ENCODE results near the gene PACSIN2. TPM values are rescaled to one million over a fixed set of nuclear protein-coding genes. Genes with fewer than 3 reads are reported as not detected.
"Not testable (repeated sequence)": the region's sequence is repeated elsewhere in the genome, so short reads cannot be mapped to it uniquely, and the experiment has no call there.

PACSIN2 gene
- total and polyA plus RNA-seq, 4 donors: 40.3 to 149 (median 84.0) TPM

- Histone ChIP-seq H3K9ac (ENCODE audit: insufficient read depth in 1 of 2, low read length in 2 of 2) (no peak overlapping the region), H3K9me3 (ENCODE audit: control insufficient read depth in 4 of 4, insufficient read depth in 3 of 4, low read length in 3 of 4) (no peaks in the 10 kb centered on the region), H3K27me3 (ENCODE audit: control insufficient read depth in 3 of 3, insufficient read depth in 3 of 3, low read length in 2 of 3) (no peaks in the 10 kb centered on the region), H3K27ac (ENCODE audit: low read depth in 1 of 2, low read length in 1 of 2) (peak overlapping the region in 1 of 2 donors; percentile 3), H3K36me3 (ENCODE audit: control insufficient read depth in 4 of 4, insufficient read depth in 4 of 4, low read length in 4 of 4) (no peaks in the 10 kb centered on the region), H3K4me1 (ENCODE audit: control insufficient read depth in 5 of 5, insufficient read depth in 5 of 5, low read length in 5 of 5) (peaks cover 7 to 24% (median 15%) of the 10 kb centered on the region in 5 donors), H3K4me3 (no peak overlapping the region)
- WGBS, 2 donors: 64 to 78% methylated on average over 5 of the region's 5 CpGs
- ATAC-seq (ENCODE audit: insufficient read depth, low FRiP score): no peak
- no peak for TF ChIP-seq CTCF (IDR thresholded peaks at IDR 0.05; ENCODE audit: control extremely low read depth, extremely low read depth)
- DNase-seq: no peak
Measured at GRCh38 chr22:42973536-42973881, 41.4 kb downstream of the PACSIN2 start.

- Histone ChIP-seq H3K9ac (ENCODE audit: insufficient read depth in 1 of 2, low read length in 2 of 2) (no peak overlapping the region), H3K27me3 (ENCODE audit: control insufficient read depth in 3 of 3, insufficient read depth in 3 of 3, low read length in 2 of 3) (no peaks in the 10 kb centered on the region), H3K4me3 (no peak overlapping the region), H3K36me3 (ENCODE audit: control insufficient read depth in 4 of 4, insufficient read depth in 4 of 4, low read length in 4 of 4) (peaks cover 0 to 3% (median 0%) of the 10 kb centered on the region in 4 donors), H3K9me3 (ENCODE audit: control insufficient read depth in 4 of 4, insufficient read depth in 3 of 4, low read length in 3 of 4) (no peaks in the 10 kb centered on the region), H3K27ac (ENCODE audit: low read depth in 1 of 2, low read length in 1 of 2) (peak overlapping the region in 1 of 2 donors; percentile 24), H3K4me1 (ENCODE audit: control insufficient read depth in 5 of 5, insufficient read depth in 5 of 5, low read length in 5 of 5) (peaks cover under 1 to 21% (median 8%) of the 10 kb centered on the region in 5 donors)
- ATAC-seq (ENCODE audit: insufficient read depth, low FRiP score) (no peak), DNase-seq (no peak)
- 73 to 85% methylated on average over 10 of the region's 10 CpGs for WGBS, 2 donors
- TF ChIP-seq CTCF (IDR thresholded peaks at IDR 0.05; ENCODE audit: control extremely low read depth, extremely low read depth): no peak
Measured at GRCh38 chr22:42972649-42973535, 42.1 kb downstream of the PACSIN2 start.

GRCh38 chr22:42971473-42971860 is 43.5 kb downstream of the PACSIN2 start:
- H3K36me3 ChIP-seq (ENCODE audit: control insufficient read depth in 4 of 4, insufficient read depth in 4 of 4, low read length in 4 of 4); H3K9me3 ChIP-seq (ENCODE audit: control insufficient read depth in 4 of 4, insufficient read depth in 3 of 4, low read length in 3 of 4); H3K27ac ChIP-seq (ENCODE audit: low read depth in 1 of 2, low read length in 1 of 2); H3K9ac ChIP-seq (ENCODE audit: insufficient read depth in 1 of 2, low read length in 2 of 2); DNase-seq; H3K4me3 ChIP-seq; H3K27me3 ChIP-seq (ENCODE audit: control insufficient read depth in 3 of 3, insufficient read depth in 3 of 3, low read length in 2 of 3); ATAC-seq (ENCODE audit: insufficient read depth, low FRiP score): not testable (repeated sequence)
- WGBS, 2 donors: 87 to 96% methylated on average over 15 to 25 of the region's 25 CpGs
- peaks cover 0 to 24% (median 8%) of the 10 kb centered on the region in 5 donors for H3K4me1 ChIP-seq (ENCODE audit: control insufficient read depth in 5 of 5, insufficient read depth in 5 of 5, low read length in 5 of 5)

- Histone ChIP-seq H3K27ac (ENCODE audit: low read depth in 1 of 2, low read length in 1 of 2) (peak overlapping the region in 1 of 2 donors; percentile 50), H3K4me3 (no peak overlapping the region), H3K36me3 (ENCODE audit: control insufficient read depth in 4 of 4, insufficient read depth in 4 of 4, low read length in 4 of 4) (peaks cover 0 to 4% (median 0%) of the 10 kb centered on the region in 4 donors), H3K27me3 (ENCODE audit: control insufficient read depth in 3 of 3, insufficient read depth in 3 of 3, low read length in 2 of 3) (no peaks in the 10 kb centered on the region), H3K9me3 (ENCODE audit: control insufficient read depth in 4 of 4, insufficient read depth in 3 of 4, low read length in 3 of 4) (no peaks in the 10 kb centered on the region), H3K4me1 (ENCODE audit: control insufficient read depth in 5 of 5, insufficient read depth in 5 of 5, low read length in 5 of 5) (peaks cover 0 to 20% (median 11%) of the 10 kb centered on the region in 5 donors), H3K9ac (ENCODE audit: insufficient read depth in 1 of 2, low read length in 2 of 2) (no peak overlapping the region)
- DNase-seq: no peak
- peak; percentile 58 for ATAC-seq (ENCODE audit: insufficient read depth, low FRiP score)
- WGBS, 2 donors: 69 to 71% methylated on average over 5 of the region's 5 CpGs
- TF ChIP-seq CTCF (IDR thresholded peaks at IDR 0.05; ENCODE audit: control extremely low read depth, extremely low read depth): no peak
Measured at GRCh38 chr22:42970029-42970428, 44.9 kb downstream of the PACSIN2 start.
